A549 (cell line): ENCODE measurements around the gene CHIT1. TPM values are rescaled to one million over a fixed set of nuclear protein-coding genes. Genes with fewer than 3 reads are reported as not detected.

ENCODE experiments used
- ATAC-seq, 2 experiments: fragments of 200-7000 bp in 1 of 2; fragments of >200 bp in 1 of 2; cut with Nextera tagmentation in 1 of 2; cut with Tn5 transposase in 1 of 2; 3 replicates each; pipeline versions ENCODE4 v1.8.0 to v1.9.1; 2018 to 2020; ENCODE audit warnings: mild to moderate bottlenecking in 1 of 2, moderate library complexity in 1 of 2
- CTCF ChIA-PET: fragments of 300-600 bp; sonication (Branson Sonifier 250); formaldehyde crosslinking; extraction: SDS; loops from one replicate; lab custom pipeline; 2021; ENCODE audit warnings: antibody characterized with exemption, inconsistent platforms; lab: Yijun Ruan, JAX
- POLR2A ChIA-PET: fragments of 350-600 bp; formaldehyde crosslinking; extraction: SDS; loops from one replicate; lab custom pipeline; 2021; ENCODE audit warnings: antibody characterized with exemption, inconsistent platforms; lab: Yijun Ruan, JAX
- DNase-seq, 2 experiments: peaks; one replicate each; pipeline versions ENCODE4 v3.0.0 to v3.0.0-alpha.2; 2011 to 2016; ENCODE audit warnings: low read depth in 1 of 2, low spot score in 1 of 2
- FAIRE-seq: peaks from 2 replicates; lab custom pipeline; 2011; peaks lifted over from hg19 to GRCh38; lab: Jason Lieb, UNC
- H3K27ac ChIP-seq, 2 experiments: fragments of >200 bp; sonication (Bioruptor Twin); formaldehyde crosslinking; 3 replicates each; pipeline ENCODE4 v1.5.1; 2016 to 2017
- H3K4me1 ChIP-seq: fragments of >200 bp; sonication (Bioruptor Twin); formaldehyde crosslinking; 3 replicates; pipeline ENCODE4 v1.6.1; 2016
- H3K4me2 ChIP-seq: fragments of >200 bp; sonication (Bioruptor Twin); formaldehyde crosslinking; 3 replicates; pipeline ENCODE4 v1.6.1; 2016
- H3K4me3 ChIP-seq: fragments of >200 bp; sonication (Bioruptor Twin); formaldehyde crosslinking; 3 replicates; pipeline ENCODE4 v1.5.1; 2016
- H3K9me3 ChIP-seq: fragments of >200 bp; sonication (Bioruptor Twin); formaldehyde crosslinking; 3 replicates; pipeline ENCODE4 v1.6.1; 2016
- ATOH8 ChIP-seq: fragments of 250-450 bp; sonication (Bioruptor Pico); IDR thresholded peaks from 2 replicates; pipeline ENCODE4 v1.5.0; 2020; ENCODE audit warnings: low read depth, mild to moderate bottlenecking, moderate library complexity
- CTCF ChIP-seq: fragments of >200 bp; sonication (Bioruptor Twin); formaldehyde crosslinking; IDR thresholded peaks from 3 replicates; pipeline ENCODE4 v1.5.1; 2016
- FOSB ChIP-seq: fragments of 250-450 bp; sonication (Bioruptor Pico); IDR thresholded peaks from 2 replicates; pipeline ENCODE4 v1.5.0; 2020; ENCODE audit warnings: mild to moderate bottlenecking, moderate library complexity
- GATA3 ChIP-seq: IDR thresholded peaks from 2 replicates; pipeline ENCODE4 v1.6.1; 2012; ENCODE audit warnings: borderline replicate concordance
- HDAC2 ChIP-seq: fragments of 200-600 bp; sonication (generic); IDR thresholded peaks from 2 replicates; pipeline ENCODE4 v1.6.1; 2016
- HOXA7 ChIP-seq: fragments of 250-450 bp; sonication (Bioruptor Pico); IDR thresholded peaks from 2 replicates; pipeline ENCODE4 v1.5.0; 2020; ENCODE audit warnings: mild to moderate bottlenecking, moderate library complexity
- PHF8 ChIP-seq: fragments of 200-600 bp; sonication (generic); IDR thresholded peaks from 2 replicates; pipeline ENCODE4 v1.6.1; 2016; ENCODE audit warnings: low read depth, mild to moderate bottlenecking, antibody characterized with exemption, moderate library complexity, borderline replicate concordance
- RAD21 ChIP-seq, 2 experiments: fragments of >200 bp in 1 of 2; sonication (Bioruptor Twin) in 1 of 2; formaldehyde crosslinking in 1 of 2; IDR thresholded peaks in 1 of 2; conservative IDR thresholded peaks in 1 of 2; 2 replicates in 1 of 2; 3 replicates in 1 of 2; pipeline ENCODE4 v1.6.1; 2012 to 2018; ENCODE audit warnings: inconsistent platforms in 1 of 2
- RARB ChIP-seq: fragments of 250-450 bp; sonication (Bioruptor Pico); IDR thresholded peaks from 2 replicates; pipeline ENCODE4 v1.8.0; 2021; ENCODE audit warnings: mild to moderate bottlenecking, moderate library complexity
- RNF2 ChIP-seq: fragments of 200-600 bp; sonication (generic); IDR thresholded peaks from 2 replicates; pipeline ENCODE4 v1.6.1; 2016; ENCODE audit warnings: low read depth, mild to moderate bottlenecking, antibody characterized with exemption, moderate library complexity, borderline replicate concordance
- SMC3 ChIP-seq: fragments of >200 bp; sonication (Bioruptor Twin); formaldehyde crosslinking; IDR thresholded peaks from 3 replicates; pipeline ENCODE4 v1.6.1; 2018; ENCODE audit warnings: inconsistent platforms
- TP53 ChIP-seq: fragments of 250-450 bp; sonication (Bioruptor Pico); IDR thresholded peaks from 2 replicates; pipeline ENCODE4 v1.5.0; 2021; ENCODE audit warnings: mild to moderate bottlenecking, moderate library complexity
- ZNF302 ChIP-seq: fragments of 250-450 bp; sonication (Bioruptor Pico); IDR thresholded peaks from 2 replicates; pipeline ENCODE4 v1.9.0; 2021; ENCODE audit warnings: inconsistent platforms, mild to moderate bottlenecking, moderate library complexity
- WGBS: methylation state at CpG from one replicate; pipeline ENCODE4 v1.1.6; 2017; ENCODE audit errors: missing lambda C conversion rate; 5-methylcytosine and 5-hydroxymethylcytosine counted together
- polyA plus RNA-seq, 4 experiments: library from polyadenylated mRNA; depleted of rRNA in 3 of 4; stranded (reverse); fragments of >200 nt; fragmentation: RNase III in 1 of 4; extraction: RNeasy Plus Mini Kit Qiagen cat#74134 plus additional on column Dnase treatment in 1 of 4; gene quantifications; 2 replicates in 3 of 4; 3 replicates in 1 of 4; pipeline ENCODE4 v1.2.3, GENCODE V29; 2011 to 2017
- TF ChIP-seq, protein P1 (sequence below): fragments of >200 bp; sonication (Bioruptor Twin); formaldehyde crosslinking; IDR thresholded peaks from 3 replicates; pipeline ENCODE4 v1.6.1; 2016
- TF ChIP-seq, protein P2 (sequence below): fragments of >200 bp; sonication (Bioruptor Twin); formaldehyde crosslinking; IDR thresholded peaks from 2 replicates; pipeline ENCODE4 v1.6.1; 2016

CHIT1 gene
- polyA plus RNA-seq, 2 of the 4 experiments (the other 2 are of a cell fraction), result not detected

GRCh38 chr1:203168256-203168786 is 61.2 kb downstream of the CHIT1 start (continued):
- TF ChIP-seq, protein P1, sequence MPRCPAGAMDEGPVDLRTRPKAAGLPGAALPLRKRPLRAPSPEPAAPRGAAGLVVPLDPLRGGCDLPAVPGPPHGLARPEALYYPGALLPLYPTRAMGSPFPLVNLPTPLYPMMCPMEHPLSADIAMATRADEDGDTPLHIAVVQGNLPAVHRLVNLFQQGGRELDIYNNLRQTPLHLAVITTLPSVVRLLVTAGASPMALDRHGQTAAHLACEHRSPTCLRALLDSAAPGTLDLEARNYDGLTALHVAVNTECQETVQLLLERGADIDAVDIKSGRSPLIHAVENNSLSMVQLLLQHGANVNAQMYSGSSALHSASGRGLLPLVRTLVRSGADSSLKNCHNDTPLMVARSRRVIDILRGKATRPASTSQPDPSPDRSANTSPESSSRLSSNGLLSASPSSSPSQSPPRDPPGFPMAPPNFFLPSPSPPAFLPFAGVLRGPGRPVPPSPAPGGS, result no peak
- TF ChIP-seq FOSB (CRISPR knock-in tag) (no peak), HDAC2 (no peak)

DNA sequence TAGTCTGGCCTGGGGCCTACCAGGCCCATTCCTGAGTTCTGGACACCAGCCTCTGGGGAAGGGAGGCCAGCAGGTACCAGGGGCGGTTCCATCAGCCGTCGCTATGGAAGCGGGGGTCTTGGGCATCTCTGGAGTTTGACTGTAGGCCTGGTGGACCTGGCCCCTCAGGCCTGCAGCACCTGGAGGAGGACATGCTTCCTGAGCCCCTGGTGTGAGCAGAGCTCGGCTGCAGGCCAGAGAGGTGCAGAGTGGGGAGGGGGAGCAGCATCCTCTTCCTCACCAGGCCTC is 61.6 kb downstream of the CHIT1 start:
- WGBS, result 85% methylated on average over 4 of the region's 5 CpGs
- no peak overlapping the region for H3K27ac ChIP-seq
- no peak overlapping the region for H3K4me2 ChIP-seq
- FAIRE-seq (no peak), ATAC-seq (no peak), DNase-seq (no peak)
- POLR2A ChIA-PET, result no interaction called here
- no peak overlapping the region for H3K4me3 ChIP-seq
- TF ChIP-seq HOXA7 (CRISPR knock-in tag) (no peak), ATOH8 (CRISPR knock-in tag) (no peak), RARB (CRISPR knock-in tag) (no peak), TP53 (CRISPR knock-in tag) (no peak)
- TF ChIP-seq, protein P2, sequence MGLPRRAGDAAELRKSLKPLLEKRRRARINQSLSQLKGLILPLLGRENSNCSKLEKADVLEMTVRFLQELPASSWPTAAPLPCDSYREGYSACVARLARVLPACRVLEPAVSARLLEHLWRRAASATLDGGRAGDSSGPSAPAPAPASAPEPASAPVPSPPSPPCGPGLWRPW, result no peak
- H3K4me1 ChIP-seq, result 0 out of 3 replicates have a peak, but pooled peaks cover 4% of the 10 kb centered on the region
- CTCF ChIA-PET, result interaction anchor here (0.6 to 13.2 kb wide), 8 partner anchors 11 to 128 kb away, joined by 3 to 188 read pairs (median 36); partner anchors contain the start of gene ADORA1
- H3K9me3 ChIP-seq, result no peaks in the 10 kb centered on the region

- DNase-seq, result no peak
- Histone ChIP-seq H3K27ac (no peak overlapping the region), H3K4me2 (no peak overlapping the region), H3K9me3 (no peaks in the 10 kb centered on the region), H3K4me1 (no peaks in the 10 kb centered on the region), H3K4me3 (no peak overlapping the region)
- no peak for FAIRE-seq
- 82% methylated on average over 15 of the region's 23 CpGs for WGBS
- CTCF ChIA-PET, result interaction anchor here (0.9 to 13.2 kb wide), 8 partner anchors 12 to 128 kb away, joined by 3 to 188 read pairs (median 4); no protein-coding TSS in a partner anchor
- TF ChIP-seq ATOH8 (CRISPR knock-in tag) (no peak), RARB (CRISPR knock-in tag) (no peak), ZNF302 (CRISPR knock-in tag) (no peak), GATA3 (no peak)
- ATAC-seq, result no peak
- POLR2A ChIA-PET, result no interaction called here
Measured at GRCh38 chr1:203167026-203167912, 62.2 kb downstream of the CHIT1 start.

- ChIA-PET POLR2A (no interaction called here), CTCF (interaction anchor here (0.7 to 3.1 kb wide), 8 partner anchors 18 to 127 kb away, joined by 3 to 30 read pairs (median 4); no protein-coding TSS in a partner anchor)
- H3K27ac ChIP-seq, result no peak overlapping the region
- 65% methylated on average over 13 of the region's 14 CpGs for WGBS
- ATAC-seq, result peak; percentile 38 to 84; a peak in 4 of 6 replicates
- TF ChIP-seq RNF2 (no peak), CTCF (peak; percentile 26; the same call in 1 of the 3 replicates), RAD21 (conservative IDR thresholded peaks at IDR 0.05 in 1 of 2, IDR thresholded peaks at IDR 0.05 in 1 of 2) (peak in 1 of 2 experiments; percentile 16; a peak in 1 of 5 replicates), PHF8 (no peak), SMC3 (0 out of 3 replicates have a peak, but pooled peaks have one; percentile 40)
- H3K4me2 ChIP-seq, result no peak overlapping the region
- no peaks in the 10 kb centered on the region for H3K4me1 ChIP-seq
- FAIRE-seq, result no peak
- DNase-seq, result peak in 1 of 2 experiments; percentile 15
- no peak overlapping the region for H3K4me3 ChIP-seq
- no peaks in the 10 kb centered on the region for H3K9me3 ChIP-seq
Measured at GRCh38 chr1:203166192-203166940, 63.1 kb downstream of the CHIT1 start.
